GM18520 (cell line): ENCODE data around the gene RABGAP1L.

Experiments used
- ATAC-seq: cut with Tn5 transposase; IDR thresholded peaks from one replicate; pipeline ENCODE4 v1.9.1; 2021; ENCODE audit not compliant: unreplicated experiment

Gene RABGAP1L

DNA sequence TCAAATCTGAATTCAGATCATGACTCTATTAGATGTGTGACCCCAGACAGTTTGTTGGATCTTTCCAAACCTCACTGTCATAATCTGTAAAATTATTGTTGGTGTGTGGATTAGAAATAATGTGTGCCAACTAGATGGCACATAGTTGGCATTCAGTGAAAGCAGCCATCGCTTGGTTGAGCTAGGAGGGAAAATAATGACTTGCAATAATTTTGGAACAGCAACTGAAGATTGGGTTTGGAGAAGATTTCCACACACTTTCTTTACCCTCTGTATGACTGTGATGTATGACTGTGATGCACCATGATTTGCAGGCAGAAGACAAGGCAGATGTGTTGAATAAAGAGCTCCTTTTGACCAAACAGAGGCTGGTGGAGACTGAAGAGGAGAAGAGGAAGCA is 816.4 kb downstream of the RABGAP1L start:
- no peak for ATAC-seq

DNA sequence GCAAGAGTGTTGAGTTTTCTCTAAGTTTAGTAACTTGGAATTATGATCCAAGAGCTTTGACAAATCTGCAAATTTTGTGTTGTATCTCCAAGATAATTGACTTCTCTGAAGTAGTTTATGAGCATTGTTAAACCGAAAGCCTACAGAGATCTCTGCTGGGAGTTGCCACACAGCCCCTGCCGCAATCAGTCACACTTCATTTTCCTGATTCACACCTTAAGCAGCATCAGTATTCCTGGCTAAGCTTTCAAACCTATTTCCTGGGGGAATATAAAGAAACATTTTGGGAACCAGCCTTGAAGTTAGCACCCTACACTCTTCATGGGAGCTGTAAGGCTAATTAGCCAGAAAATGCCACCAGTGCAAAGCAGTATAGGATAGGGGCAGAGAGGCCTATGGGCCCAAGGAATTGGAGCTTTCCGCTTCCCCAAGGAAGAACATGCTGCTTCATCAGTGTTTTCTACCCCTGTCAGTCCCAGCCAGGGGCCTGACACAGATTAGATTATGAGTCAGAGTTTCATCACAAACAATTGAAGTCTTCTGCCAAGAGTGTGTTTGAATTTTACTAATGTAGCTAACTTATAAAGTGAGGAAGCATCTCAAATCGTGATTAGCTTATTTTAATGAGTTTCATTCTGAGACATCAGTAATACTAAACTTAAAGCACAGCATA is 817.3 kb downstream of the RABGAP1L start:
- no peak for ATAC-seq

DNA sequence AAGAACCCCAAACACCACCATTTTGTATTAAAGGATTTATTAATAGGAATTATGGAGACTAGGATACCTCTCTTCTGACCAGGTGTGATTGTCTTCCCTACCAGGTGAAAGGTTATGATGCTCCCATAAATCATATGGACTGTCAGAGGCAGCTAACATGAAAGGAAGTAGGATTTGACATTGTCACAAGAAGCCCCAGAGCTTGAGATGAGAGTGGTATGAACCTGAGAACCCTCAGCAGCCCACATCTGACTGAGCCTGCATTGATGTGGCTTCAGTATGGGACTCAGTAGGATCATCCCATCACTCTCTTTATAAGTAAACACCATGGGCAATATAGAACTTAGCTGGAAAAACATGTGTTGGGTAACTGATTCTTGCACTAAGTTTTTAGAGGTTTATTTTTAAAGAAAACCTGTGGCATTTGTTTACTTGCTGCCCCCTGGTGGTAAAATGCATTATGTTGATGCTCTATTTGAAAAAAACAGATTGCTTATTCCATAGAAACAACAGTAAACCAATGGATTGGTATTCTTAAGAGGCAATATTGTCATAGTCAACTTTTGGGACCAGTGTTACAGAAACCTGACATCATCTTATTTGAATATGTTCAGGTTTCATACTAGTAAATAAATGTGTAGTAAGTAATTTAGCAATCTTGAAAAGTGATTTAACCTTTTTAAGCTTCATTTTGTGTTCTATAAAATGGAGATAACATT is 823.8 kb downstream of the RABGAP1L start:
- no peak for ATAC-seq

DNA sequence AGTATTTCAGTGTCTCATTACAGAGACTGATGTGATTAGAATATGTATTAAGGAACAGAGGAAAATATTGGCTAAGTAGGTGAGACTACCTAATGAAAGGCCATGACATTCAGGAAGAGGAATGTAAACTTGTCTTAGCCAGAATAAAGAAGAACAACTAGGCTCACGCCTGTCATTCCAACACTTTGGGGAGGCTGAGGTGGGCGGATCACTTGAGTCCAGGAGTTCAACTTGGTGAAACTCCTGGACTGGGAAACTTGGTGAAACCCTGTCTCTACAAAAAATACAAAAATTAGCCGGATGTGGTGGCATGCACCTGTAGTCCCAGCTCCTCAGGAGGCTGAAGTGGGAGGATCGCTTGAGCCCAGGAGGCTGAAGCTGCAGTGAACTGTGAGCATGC is 825.6 kb downstream of the RABGAP1L start:
- ATAC-seq = no peak

DNA sequence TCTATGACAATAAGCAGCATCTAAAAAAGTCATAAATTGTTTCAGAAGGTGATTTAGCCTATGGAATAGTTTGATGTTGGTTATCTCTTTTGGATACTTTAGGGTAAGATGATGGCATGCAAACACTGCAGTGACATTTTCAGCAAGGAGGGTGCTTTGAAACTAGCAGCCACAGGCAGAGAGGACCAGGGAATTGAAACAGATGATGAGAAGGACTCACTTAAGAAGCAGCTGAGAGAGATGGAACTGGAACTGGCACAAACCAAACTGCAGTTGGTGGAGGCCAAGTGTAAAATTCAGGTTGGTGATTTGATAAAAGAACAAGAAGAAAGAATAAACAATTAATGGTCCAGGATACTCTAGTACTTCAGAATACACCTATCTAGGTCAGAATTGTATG is 829.2 kb downstream of the RABGAP1L start:
- no peak for ATAC-seq

DNA sequence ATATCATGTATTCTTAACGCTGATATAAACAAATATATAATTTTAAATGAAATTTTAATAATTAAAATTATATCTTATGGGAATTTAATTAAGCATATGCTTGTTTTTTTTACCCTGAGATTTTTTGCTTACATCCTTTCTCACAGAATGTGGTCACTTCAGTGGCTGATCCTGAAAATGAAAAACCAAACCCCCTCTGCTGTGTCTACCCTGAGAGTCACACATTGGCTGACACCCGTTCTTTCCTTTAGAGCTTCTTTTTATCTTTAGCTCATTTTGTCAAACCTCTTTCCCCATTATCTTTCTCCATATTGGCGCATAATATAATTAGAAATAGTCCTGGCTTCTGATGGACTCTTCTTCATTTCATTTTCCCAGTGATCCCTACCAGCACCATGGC is 829.7 kb downstream of the RABGAP1L start:
- ATAC-seq = no peak

DNA sequence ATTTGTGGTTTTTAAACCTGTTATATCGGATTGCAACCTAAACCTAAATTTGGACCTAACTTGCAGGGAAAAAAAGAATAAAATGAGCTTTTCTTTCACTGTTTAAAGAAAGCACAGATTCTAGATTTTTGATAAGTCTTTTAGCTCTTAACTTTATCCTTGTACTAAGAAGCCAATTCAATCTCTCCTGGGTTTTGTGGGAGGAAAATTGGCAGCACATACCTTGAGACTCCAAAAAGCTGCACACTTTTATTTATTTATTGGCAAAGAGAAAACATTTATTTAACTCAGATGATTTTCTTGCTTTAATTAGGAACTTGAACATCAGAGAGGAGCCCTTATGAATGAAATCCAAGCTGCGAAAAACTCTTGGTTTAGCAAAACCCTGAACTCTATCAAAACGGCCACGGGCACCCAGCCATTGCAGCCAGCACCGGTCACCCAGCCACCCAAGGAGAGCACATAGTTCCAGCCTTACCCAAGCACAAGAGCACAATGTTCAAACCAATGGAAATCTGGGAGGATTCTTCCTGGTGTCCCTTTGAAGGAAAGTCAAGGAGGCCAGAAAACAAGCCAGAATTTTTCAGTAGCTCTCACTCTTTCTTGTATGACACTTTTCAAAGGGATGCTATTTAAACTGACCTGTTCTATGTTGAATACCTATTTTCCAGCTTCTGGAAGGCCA is 830.4 kb downstream of the RABGAP1L start:
- no peak for ATAC-seq

DNA sequence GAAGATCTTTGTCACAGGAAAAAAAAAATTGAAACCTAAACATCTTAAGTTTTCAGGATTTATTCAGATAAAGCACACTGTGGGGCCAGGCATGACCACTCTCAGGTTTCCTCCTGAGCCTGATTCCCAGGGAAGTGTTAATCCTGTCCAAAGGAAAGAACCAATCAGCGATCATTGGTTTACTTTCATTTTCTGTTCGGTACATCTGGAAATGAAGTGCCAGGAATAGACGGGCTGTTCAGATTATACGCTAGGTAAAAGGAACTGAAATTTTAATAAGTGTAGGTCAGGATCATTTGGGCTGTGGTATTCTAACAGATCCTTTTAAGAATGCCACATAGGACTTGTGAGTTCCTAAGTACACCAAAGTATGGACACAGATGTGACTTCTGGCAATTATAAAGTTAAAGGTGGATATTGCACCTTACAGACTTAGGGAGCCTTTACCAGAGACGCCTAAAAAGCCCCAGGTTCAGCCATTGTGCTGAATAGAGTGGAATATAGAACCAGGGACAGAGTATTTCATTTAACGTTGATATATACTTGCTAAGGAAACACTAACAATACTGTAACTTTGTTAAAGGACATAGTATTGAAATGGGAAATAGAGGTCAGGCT is 831.2 kb downstream of the RABGAP1L start:
- ATAC-seq = no peak

DNA sequence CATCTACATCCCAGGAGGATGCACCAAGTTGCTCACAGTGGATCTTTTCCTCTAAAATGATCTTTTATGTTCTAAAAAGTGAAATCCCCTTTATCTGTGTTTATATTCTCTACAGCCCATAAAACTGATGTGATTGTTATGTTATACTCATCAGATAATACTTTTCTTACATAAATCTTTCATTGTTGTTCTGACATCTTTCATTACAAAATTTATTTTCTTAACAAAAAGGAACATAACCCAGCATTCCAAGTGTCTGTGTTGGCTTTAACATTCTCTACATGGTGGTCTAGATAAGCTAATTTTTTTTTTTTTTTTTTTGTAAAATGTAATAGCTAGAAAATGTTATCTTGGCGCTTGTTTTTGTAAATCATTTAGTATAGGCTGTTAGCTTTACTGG is 832.2 kb downstream of the RABGAP1L start:
- no peak for ATAC-seq

DNA sequence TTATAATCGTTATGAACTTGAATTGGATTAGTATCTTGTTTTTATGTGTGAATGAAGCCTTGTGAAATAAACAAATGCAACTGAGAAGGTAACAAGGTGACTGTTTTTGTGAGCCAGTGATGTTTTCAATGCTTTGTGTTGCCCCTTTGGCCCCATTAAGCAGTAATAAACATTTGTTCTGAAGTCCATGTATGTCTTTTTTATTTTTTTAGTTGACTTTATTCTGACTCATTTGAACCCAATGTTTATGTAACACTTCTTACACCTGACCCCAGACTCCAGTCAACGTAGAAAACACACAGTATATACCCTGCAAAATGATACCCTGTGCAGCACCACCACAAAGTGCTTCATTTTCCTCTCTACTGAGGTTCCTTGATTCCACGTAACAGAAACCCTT is 835.8 kb downstream of the RABGAP1L start:
- ATAC-seq = no peak

DNA sequence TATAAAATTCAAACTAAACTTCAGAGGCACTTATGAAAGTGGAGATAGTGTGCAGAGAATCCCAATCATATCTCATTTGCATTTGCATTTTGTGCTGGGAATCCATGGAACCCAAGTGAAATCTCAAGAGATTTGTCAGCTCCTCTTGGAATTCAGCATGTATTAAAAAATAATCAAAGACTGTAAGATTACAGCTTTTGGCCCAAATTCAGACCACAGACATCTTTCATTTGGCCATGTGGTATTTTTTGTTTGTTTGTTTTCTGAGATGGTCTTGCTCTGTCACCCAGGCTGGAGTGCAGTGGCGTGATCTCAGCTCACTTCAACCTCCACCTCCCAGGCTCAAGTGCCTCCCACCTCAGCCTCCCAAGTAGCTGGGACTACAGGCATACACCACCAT is 836.6 kb downstream of the RABGAP1L start:
- no peak for ATAC-seq

DNA sequence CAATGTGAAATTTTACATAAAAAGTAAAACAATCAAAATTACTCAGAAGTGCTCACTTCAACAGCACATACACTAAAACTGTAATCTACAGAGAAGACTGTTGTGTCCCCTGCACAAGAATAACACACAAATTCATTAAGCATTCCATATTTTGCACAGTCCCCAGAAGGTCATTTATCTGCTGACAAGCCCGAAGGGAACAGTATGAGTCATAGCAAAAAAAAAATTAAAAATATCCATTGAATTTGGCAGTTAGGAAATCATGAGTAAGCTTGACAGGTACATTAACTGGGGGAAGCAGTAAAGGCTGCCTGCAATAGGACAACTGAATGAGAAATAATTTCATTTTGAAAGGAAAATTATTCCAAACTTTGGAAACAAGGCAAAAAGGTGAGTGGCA is 837.2 kb downstream of the RABGAP1L start:
- no peak for ATAC-seq

DNA sequence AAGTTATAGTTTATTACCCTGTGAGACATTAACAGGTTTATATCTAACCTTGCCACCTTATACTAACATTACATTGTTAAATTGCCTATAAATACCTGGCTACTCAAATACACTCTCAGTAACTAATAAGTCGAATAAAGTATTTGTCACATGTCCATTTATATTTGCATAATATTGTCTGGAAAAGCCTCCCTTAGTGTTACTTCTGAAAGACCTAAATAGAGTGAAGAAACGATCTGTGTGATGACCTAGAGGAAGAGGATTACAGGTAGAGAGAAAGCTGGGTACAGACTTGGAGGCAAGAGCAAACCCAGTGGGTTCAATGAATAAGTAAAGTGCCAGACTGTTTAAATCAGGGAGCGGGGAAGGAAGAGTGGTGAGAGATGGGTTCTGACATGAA is 837.7 kb downstream of the RABGAP1L start:
- ATAC-seq = no peak

DNA sequence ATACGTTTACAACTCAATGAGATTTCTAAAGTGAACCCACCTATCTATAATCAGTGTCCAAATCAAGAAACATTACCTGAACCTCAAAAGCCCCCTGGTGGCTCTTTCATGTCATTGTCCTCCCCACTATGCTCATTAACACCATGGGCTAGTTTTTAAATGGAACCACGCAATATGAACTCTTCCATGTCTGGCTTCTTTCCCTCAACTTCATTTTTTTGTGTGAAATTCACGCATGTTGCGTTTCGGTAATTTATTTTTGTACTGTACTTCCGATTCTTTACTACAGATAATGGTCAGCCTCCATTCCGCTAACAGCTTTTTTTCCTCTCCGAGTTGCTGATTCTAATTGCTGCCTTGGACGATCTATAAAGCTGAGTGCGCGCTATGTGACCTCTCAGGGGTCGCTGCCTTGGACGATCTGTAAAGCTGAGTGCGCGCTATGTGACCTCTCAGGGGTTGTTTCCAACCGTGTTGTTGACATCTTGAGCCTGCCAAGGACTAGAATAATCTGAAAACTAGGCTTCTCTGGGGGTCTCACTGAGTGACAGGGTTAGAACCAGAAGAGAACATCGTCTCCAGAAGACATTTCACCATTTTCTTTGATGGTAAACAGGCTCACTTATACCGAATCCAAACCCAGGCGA is 839.4 kb downstream of the RABGAP1L start:
- peak; percentile 16 for ATAC-seq

DNA sequence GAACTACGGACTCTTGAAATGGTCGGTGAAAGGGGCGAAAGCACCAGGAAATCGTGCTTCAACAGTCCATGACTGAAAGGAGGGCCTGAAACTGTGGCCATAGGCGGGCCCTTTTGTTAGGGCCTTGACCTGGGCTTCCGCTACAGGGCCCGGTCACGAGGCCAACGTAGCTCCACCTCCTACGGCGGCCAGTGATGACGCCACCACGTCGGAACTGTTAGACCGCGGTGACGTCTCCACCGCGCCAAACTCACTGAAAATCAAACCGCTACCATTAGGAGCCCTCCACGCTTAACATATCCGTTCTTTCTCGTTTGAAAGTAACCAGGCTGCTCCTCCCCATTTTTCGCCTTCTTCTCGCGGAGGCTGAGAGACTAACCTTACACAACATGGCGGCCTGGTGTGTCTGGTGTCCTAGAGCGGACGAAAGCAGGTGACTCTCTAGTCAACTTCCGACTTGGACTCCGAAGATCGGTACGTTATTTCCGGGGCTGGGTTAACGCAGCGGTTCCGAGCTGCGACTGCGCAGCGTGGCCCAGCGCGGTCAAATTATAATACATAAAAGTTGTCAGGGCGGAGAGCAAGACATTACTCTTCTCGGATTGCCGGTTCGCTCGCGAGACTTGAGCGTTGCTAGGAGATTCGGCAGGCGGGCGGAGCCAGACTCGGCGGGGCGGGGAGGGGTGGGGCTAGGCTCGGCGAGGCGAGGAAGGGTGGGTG is 840.1 kb downstream of the RABGAP1L start:
- ATAC-seq = peak; percentile 71

DNA sequence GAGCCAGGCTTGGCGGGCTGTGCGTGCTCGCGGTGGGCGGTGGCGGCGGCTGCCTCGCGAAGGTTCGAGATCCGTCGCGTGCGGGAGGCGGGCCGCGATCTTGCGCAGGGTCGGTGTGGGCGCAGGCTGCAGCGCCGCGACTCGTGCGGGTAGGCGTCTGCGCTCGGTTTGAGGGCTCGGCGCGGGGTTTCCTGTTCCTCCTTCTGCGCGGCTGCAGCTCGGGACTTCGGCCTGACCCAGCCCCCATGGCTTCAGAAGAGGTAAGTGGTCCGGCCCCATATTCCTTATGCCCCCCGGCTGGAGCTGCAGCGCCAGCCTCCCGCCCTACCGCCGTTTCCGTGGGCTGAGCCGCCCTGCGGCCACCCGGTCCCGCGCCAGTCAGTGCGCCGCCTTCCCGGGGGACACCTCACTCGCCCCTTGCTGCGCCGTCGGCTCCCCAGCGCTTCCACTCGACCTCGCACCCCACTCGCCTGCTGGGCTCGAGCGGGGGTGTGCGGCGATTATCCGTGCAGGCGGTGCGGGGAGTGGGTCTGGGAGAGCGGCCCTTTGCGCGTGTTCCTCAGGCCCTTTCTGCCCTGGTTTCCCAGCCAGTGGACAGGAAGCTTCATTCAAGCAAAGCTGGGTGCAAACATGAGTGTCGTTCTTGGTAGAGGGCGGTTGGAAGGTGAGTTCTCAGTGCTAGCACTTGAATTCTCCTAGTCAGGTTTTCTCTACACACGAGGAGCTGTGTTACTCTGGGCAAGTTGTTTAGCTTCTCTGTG is 840.8 kb downstream of the RABGAP1L start, which contains the start of gene CACYBP:
Gene CACYBP, plus strand, starts transcription at position 12 of the 761 bp plus-strand sequence. Its CDS starts 234 bp downstream, at position 246.
- ATAC-seq = peak; percentile 4

DNA sequence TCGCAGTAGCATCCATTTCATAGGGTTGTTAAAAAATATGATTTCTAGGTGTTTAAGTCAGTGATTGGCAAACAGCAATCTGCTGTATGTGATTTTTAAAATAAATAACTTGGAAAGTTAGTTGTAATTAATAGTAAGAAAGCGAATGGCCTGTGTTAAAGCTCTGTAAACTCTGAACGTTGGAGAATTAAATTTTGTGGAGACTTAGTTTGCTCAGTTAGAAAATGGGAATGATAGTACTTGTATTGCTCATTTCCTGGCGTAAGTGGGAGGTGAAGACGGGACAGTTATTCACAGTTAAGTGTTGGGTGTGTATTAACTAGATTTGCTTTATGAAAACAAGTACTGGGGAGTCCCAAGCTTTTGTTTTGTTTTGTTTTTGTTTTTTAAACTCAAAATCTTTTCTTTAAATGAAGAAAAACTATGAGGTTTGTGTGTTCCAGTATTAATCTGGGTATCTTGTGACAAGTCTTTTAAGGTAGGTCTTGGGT is 841.4 kb downstream of the RABGAP1L start:
- no peak for ATAC-seq

DNA sequence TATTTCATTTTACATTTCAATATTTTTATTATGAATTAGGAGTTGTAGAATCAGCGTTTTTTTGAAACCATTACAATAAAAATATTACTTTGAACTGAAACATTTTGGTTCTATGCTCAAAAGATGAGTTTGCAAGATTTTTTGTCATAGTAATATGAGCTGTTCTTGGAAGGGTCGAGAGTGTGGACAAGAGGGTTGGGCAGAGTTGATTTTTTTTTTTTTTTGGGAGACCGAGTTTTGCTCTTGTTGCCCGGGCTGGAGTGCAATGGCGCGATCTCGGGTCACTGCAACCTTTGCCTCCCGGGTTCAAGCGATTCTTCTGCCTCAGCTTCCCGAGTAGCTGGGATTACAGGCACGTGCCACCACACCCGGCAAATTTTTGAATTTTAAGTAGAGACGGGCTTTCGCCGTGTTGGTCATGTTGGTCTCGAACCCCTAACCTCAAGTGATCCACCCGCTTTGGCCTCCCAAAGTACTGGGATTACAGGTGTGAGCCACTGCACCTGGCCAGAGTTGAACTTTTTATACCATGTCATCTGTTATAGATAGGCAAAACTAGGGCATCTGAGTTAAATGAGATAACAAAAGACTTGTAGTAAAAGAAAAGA is 843.7 kb downstream of the RABGAP1L start:
- ATAC-seq = no peak

DNA sequence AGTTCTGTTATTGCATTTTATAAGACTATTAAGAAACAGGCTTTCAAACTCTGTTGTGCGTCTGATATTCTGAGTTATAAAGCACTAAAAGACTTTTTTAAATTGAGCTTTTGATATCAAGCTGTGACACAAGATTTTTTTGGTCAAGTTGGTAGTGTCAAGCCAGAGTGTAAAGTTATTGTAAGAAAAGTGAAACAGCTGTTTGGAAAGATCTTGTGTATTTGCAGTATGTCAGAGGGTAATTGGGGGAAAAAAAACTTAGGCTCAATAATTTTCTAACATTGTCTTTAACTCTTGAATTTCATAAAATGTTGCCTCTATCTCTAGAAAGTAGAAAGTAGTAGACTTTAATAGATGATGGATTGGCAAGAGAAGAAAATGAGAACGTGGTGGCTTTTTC is 844.2 kb downstream of the RABGAP1L start:
- ATAC-seq = no peak
